Mesenchymal stem cell (in vitro differentiated cells and primary cell): ENCODE results near the gene INAFM2.

Source experiments
- DNase-seq: peaks from one replicate; pipeline ENCODE4 v3.0.0-alpha.2; 2013
- H2AFZ ChIP-seq: one replicate; pipeline ENCODE4 v1.6.1; 2013; ENCODE audit warnings: low read depth, mild to moderate bottlenecking, control low read depth, inconsistent platforms, low read length, moderate library complexity
- H2AK5ac ChIP-seq: 2 replicates; pipeline ENCODE4 v1.6.1; 2013; ENCODE audit warnings: low read length, moderate library complexity, mild to moderate bottlenecking, inconsistent platforms; ENCODE audit not compliant: severe bottlenecking
- H2BK120ac ChIP-seq: one replicate; pipeline ENCODE4 v1.6.1; 2013; ENCODE audit warnings: low read depth, mild to moderate bottlenecking, inconsistent platforms, low read length, moderate library complexity
- H2BK12ac ChIP-seq, 2 experiments: one replicate each; pipeline ENCODE4 v1.6.1; 2013; ENCODE audit warnings: inconsistent platforms in 2 of 2, low read length in 2 of 2, mild to moderate bottlenecking in 2 of 2, moderate library complexity in 2 of 2, control low read depth in 1 of 2
- H2BK15ac ChIP-seq: one replicate; pipeline ENCODE4 v1.6.1; 2013; ENCODE audit warnings: mild to moderate bottlenecking, low read depth, inconsistent platforms; ENCODE audit not compliant: poor library complexity, severe bottlenecking
- H2BK5ac ChIP-seq: 2 replicates; pipeline ENCODE4 v1.6.1; 2013; ENCODE audit warnings: low read depth, mild to moderate bottlenecking, low read length, control low read depth, inconsistent platforms; ENCODE audit not compliant: poor library complexity, severe bottlenecking
- H3K14ac ChIP-seq, 2 experiments: one replicate each; pipeline ENCODE4 v1.6.1; 2013; ENCODE audit warnings: inconsistent platforms in 2 of 2, low read length in 2 of 2, control low read depth in 1 of 2, mild to moderate bottlenecking in 1 of 2, moderate library complexity in 1 of 2
- H3K18ac ChIP-seq, 2 experiments: one replicate each; pipeline ENCODE4 v1.6.1; 2013; ENCODE audit warnings: inconsistent platforms in 2 of 2, low read length in 2 of 2, control low read depth in 1 of 2, low read depth in 1 of 2, mild to moderate bottlenecking in 1 of 2
- H3K23ac ChIP-seq, 2 experiments: one replicate each; pipeline ENCODE4 v1.6.1; 2013; ENCODE audit warnings: inconsistent platforms in 2 of 2, low read length in 2 of 2, mild to moderate bottlenecking in 2 of 2, moderate library complexity in 2 of 2, control low read depth in 1 of 2
- H3K27ac ChIP-seq: 2 replicates; pipeline ENCODE4 v1.5.1; 2013; ENCODE audit warnings: mild to moderate bottlenecking, moderate library complexity, low read length, control low read depth, inconsistent platforms; ENCODE audit not compliant: poor library complexity, severe bottlenecking
- H3K27me3 ChIP-seq, 2 experiments: 2 replicates each; pipeline versions ENCODE4 v1.6.1 to v1.7.0; 2013; ENCODE audit warnings: low read length in 2 of 2, mild to moderate bottlenecking in 2 of 2, moderate library complexity in 2 of 2, control low read depth in 1 of 2, inconsistent platforms in 1 of 2; ENCODE audit not compliant: control insufficient read depth in 1 of 2, insufficient read depth in 1 of 2
- H3K36me3 ChIP-seq, 2 experiments: 2 replicates each; pipeline versions ENCODE4 v1.6.1 to v1.7.0; 2013; ENCODE audit warnings: low read length in 2 of 2, control low read depth in 1 of 2, inconsistent platforms in 1 of 2, low read depth in 1 of 2, mild to moderate bottlenecking in 1 of 2; ENCODE audit not compliant: insufficient read depth in 2 of 2, control insufficient read depth in 1 of 2
- H3K4ac ChIP-seq, 2 experiments: one replicate each; pipeline ENCODE4 v1.6.1; 2013; ENCODE audit warnings: inconsistent platforms in 2 of 2, low read length in 2 of 2, mild to moderate bottlenecking in 2 of 2, moderate library complexity in 2 of 2, control low read depth in 1 of 2, low read depth in 1 of 2
- H3K4me1 ChIP-seq: 2 replicates; pipeline ENCODE4 v1.6.1; 2013; ENCODE audit warnings: low read depth, low read length, control low read depth; ENCODE audit not compliant: control insufficient read depth, insufficient read depth
- H3K4me2 ChIP-seq: 2 replicates; pipeline ENCODE4 v1.6.1; 2013; ENCODE audit warnings: low read length, mild to moderate bottlenecking, inconsistent platforms; ENCODE audit not compliant: poor library complexity, severe bottlenecking
- H3K4me3 ChIP-seq, 2 experiments: 2 replicates each; pipeline versions ENCODE4 v1.5.1 to v1.7.0; 2013; ENCODE audit warnings: low read length in 2 of 2, mild to moderate bottlenecking in 2 of 2, control low read depth in 1 of 2, low read depth in 1 of 2; ENCODE audit not compliant: insufficient read depth in 1 of 2
- H3K79me1 ChIP-seq: replicated peaks from 2 replicates; pipeline ENCODE4 v1.6.1; 2013; ENCODE audit warnings: mild to moderate bottlenecking, control low read depth, low read length, inconsistent platforms; ENCODE audit not compliant: poor library complexity, severe bottlenecking
- H3K9ac ChIP-seq: 2 replicates; pipeline ENCODE4 v1.7.0; 2013; ENCODE audit warnings: mild to moderate bottlenecking, low read length, moderate library complexity
- H3K9me3 ChIP-seq: 2 replicates; pipeline ENCODE4 v1.7.0; 2013; ENCODE audit warnings: mild to moderate bottlenecking, low read length; ENCODE audit not compliant: control insufficient read depth
- H4K8ac ChIP-seq: one replicate; pipeline ENCODE4 v1.6.1; 2013; ENCODE audit warnings: inconsistent platforms, mild to moderate bottlenecking, low read length, moderate library complexity
- H4K91ac ChIP-seq: one replicate; pipeline ENCODE4 v1.6.1; 2013; ENCODE audit warnings: mild to moderate bottlenecking, low read length, inconsistent platforms
- WGBS: methylation state at CpG from one replicate; pipeline ENCODE4 v1.1.7; 2013; ENCODE audit warnings: mixed read lengths; 5-methylcytosine and 5-hydroxymethylcytosine counted together

The INAFM2 gene

GRCh38 chr15:40328176-40328575 is 4.7 kb downstream of the INAFM2 start:
- Histone ChIP-seq H2BK12ac (peak overlapping the region; percentile 33 to 78), H3K27ac (peak overlapping the region; percentile 95), H3K27me3 (no peaks in the 10 kb centered on the region), H3K36me3 (peaks cover 4 to 9% of the 10 kb centered on the region in 2 experiments), H3K4me2 (peak overlapping the region; percentile 8), H3K4me1 (peaks cover 28% of the 10 kb centered on the region), H2BK15ac (peak overlapping the region; percentile 1), H2AK5ac (peak overlapping the region; percentile 94), H2BK5ac (peak overlapping the region; percentile 91), H2AFZ (no peak overlapping the region), H3K9me3 (no peaks in the 10 kb centered on the region), H3K4ac (peak overlapping the region; percentile 46 to 89), H3K4me3 (no peak overlapping the region), H3K79me1 (peaks cover 5% of the 10 kb centered on the region), H3K9ac (no peak overlapping the region), H4K8ac (peak overlapping the region; percentile 83), H3K23ac (no peak overlapping the region), H4K91ac (peak overlapping the region; percentile 76), H3K18ac (peak overlapping the region; percentile 81 to 95), H2BK120ac (peak overlapping the region; percentile 76), H3K14ac (peak overlapping the region in 1 of 2 experiments; percentile 13)
- peak; percentile 84 for DNase-seq
- 4% methylated on average over 3 of the region's 3 CpGs for WGBS

GRCh38 chr15:40328751-40329150 is 5.3 kb downstream of the INAFM2 start:
- Histone ChIP-seq H3K4ac (peak overlapping the region; percentile 46 to 89), H2BK15ac (no peak overlapping the region), H3K9me3 (no peaks in the 10 kb centered on the region), H3K14ac (no peak overlapping the region), H4K91ac (peak overlapping the region; percentile 76), H2AK5ac (peak overlapping the region; percentile 94), H2AFZ (no peak overlapping the region), H2BK5ac (peak overlapping the region; percentile 91), H2BK120ac (peak overlapping the region; percentile 76), H3K79me1 (peaks cover 5% of the 10 kb centered on the region), H3K23ac (no peak overlapping the region), H3K27ac (peak overlapping the region; percentile 95), H3K36me3 (peaks cover 4 to 11% of the 10 kb centered on the region in 2 experiments), H4K8ac (peak overlapping the region; percentile 52), H3K18ac (peak overlapping the region; percentile 81 to 95), H3K4me3 (no peak overlapping the region), H3K27me3 (no peaks in the 10 kb centered on the region), H3K4me2 (peak overlapping the region; percentile 8), H3K4me1 (peaks cover 31% of the 10 kb centered on the region), H2BK12ac (peak overlapping the region; percentile 33 to 78), H3K9ac (no peak overlapping the region)
- 53% methylated on average over 5 of the region's 5 CpGs for WGBS
- DNase-seq: peak; percentile 51

GRCh38 chr15:40329804-40330203 is 6.3 kb downstream of the INAFM2 start:
- H3K9ac ChIP-seq: no peak overlapping the region
- H3K36me3 ChIP-seq: peaks cover 4 to 18% of the 10 kb centered on the region in 2 experiments
- no peak overlapping the region for H2BK5ac ChIP-seq
- H4K91ac ChIP-seq: no peak overlapping the region
- WGBS: 82% methylated on average over 7 of the region's 7 CpGs
- peak overlapping the region; percentile 95 for H3K27ac ChIP-seq
- DNase-seq: peak; percentile 70
- no peaks in the 10 kb centered on the region for H3K9me3 ChIP-seq
- H3K4me3 ChIP-seq: no peak overlapping the region
- peaks cover 8% of the 10 kb centered on the region for H3K79me1 ChIP-seq
- no peak overlapping the region for H3K23ac ChIP-seq
- H3K4ac ChIP-seq: peak overlapping the region in 1 of 2 experiments; percentile 50
- H2AK5ac ChIP-seq: peak overlapping the region; percentile 51
- H3K4me2 ChIP-seq: no peak overlapping the region
- H2BK12ac ChIP-seq: peak overlapping the region; percentile 65 to 93
- peak overlapping the region; percentile 42 for H2BK120ac ChIP-seq
- H2BK15ac ChIP-seq: no peak overlapping the region
- H4K8ac ChIP-seq: peak overlapping the region; percentile 73
- H3K27me3 ChIP-seq: no peaks in the 10 kb centered on the region
- no peak overlapping the region for H3K14ac ChIP-seq
- H3K4me1 ChIP-seq: peaks cover 41% of the 10 kb centered on the region
- H2AFZ ChIP-seq: no peak overlapping the region
- peak overlapping the region; percentile 65 to 92 for H3K18ac ChIP-seq

DNA sequence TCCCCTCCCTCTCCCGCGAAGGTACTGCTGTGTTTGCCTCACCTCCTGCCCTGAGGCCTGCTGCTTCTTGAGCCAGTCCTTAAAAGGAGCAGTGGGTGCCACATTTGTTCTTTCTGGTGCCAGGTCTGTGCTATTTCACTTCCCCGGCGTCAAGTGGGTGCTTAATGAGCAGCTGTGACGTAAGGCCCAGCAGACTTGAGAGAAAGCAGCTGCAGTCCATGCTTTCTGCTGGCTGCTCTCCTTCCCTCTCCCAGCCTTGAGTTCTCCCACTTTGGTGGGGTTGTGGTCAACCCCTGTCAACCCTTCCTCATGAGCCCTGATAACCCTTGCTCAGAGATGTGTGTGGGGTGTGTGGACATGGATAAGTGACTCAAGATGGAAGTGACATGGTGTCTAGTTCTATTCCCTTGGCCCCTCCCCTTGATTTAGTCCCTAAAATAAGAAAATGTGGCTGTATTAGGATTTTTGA is 6.9 kb downstream of the INAFM2 start:
- H2AFZ ChIP-seq: no peak overlapping the region
- peaks cover 4 to 24% of the 10 kb centered on the region in 2 experiments for H3K36me3 ChIP-seq
- no peak overlapping the region for H3K23ac ChIP-seq
- no peak overlapping the region for H3K4me2 ChIP-seq
- H3K18ac ChIP-seq: peak overlapping the region; percentile 65 to 77
- H3K9ac ChIP-seq: no peak overlapping the region
- peak overlapping the region; percentile 5 for H4K91ac ChIP-seq
- H2BK120ac ChIP-seq: peak overlapping the region; percentile 6
- H2AK5ac ChIP-seq: peak overlapping the region; percentile 51
- H3K14ac ChIP-seq: no peak overlapping the region
- peak; percentile 90 for DNase-seq
- no peak overlapping the region for H3K4me3 ChIP-seq
- peak overlapping the region; percentile 73 for H4K8ac ChIP-seq
- no peaks in the 10 kb centered on the region for H3K27me3 ChIP-seq
- no peaks in the 10 kb centered on the region for H3K9me3 ChIP-seq
- H2BK12ac ChIP-seq: peak overlapping the region in 1 of 2 experiments; percentile 79
- WGBS: 42% methylated on average over 5 of the region's 5 CpGs
- peak overlapping the region; percentile 45 for H2BK15ac ChIP-seq
- H3K27ac ChIP-seq: peak overlapping the region; percentile 95
- no peak overlapping the region for H2BK5ac ChIP-seq
- peaks cover 47% of the 10 kb centered on the region for H3K4me1 ChIP-seq
- peaks cover 9% of the 10 kb centered on the region for H3K79me1 ChIP-seq
- H3K4ac ChIP-seq: peak overlapping the region; percentile 50 to 84
